ENCODE results near the gene NCOA3.

GRCh38 chr20:47667531-47668312 is 166.0 kb downstream of the NCOA3 start:
- TF ChIP-seq TCF4 (CRISPR knock-in tag; IDR thresholded peaks at IDR 0.05; ENCODE audit: borderline replicate concordance) (no peak), BACH2 (CRISPR knock-in tag; IDR thresholded peaks at IDR 0.05; ENCODE audit: borderline replicate concordance) (no peak)
